SK-N-SH (cell line): ENCODE measurements around the gene LRRC15. TPM values are rescaled to one million over a fixed set of nuclear protein-coding genes. Genes with fewer than 3 reads are reported as not detected.

Source experiments
- CTCF ChIA-PET: fragments of 300-600, 350-600 bp; formaldehyde crosslinking; extraction: SDS; loops from one replicate; lab custom pipeline; 2021; lab: Yijun Ruan, JAX
- POLR2A ChIA-PET: fragments of 350-600 bp; sonication (Branson Sonifier 250); formaldehyde crosslinking; extraction: SDS; loops from one replicate; lab custom pipeline; 2020; ENCODE audit warnings: antibody characterized with exemption, inconsistent platforms; lab: Yijun Ruan, JAX
- DNase-seq: peaks from one replicate; pipeline ENCODE4 v3.0.0; 2012
- H2AFZ ChIP-seq: fragments of 200-600 bp; sonication (generic); 2 replicates; pipeline ENCODE4 v1.8.1; 2016; ENCODE audit warnings: antibody characterized with exemption, mild to moderate bottlenecking, low read depth
- H3F3A ChIP-seq: fragments of 200-600 bp; sonication (generic); replicated peaks from 2 replicates; pipeline ENCODE3; 2016; ENCODE audit warnings: antibody characterized with exemption, mild to moderate bottlenecking; ENCODE audit not compliant: insufficient read depth
- H3K27ac ChIP-seq, 2 experiments: fragments of 200-500 bp in 1 of 2; fragments of 200-600 bp in 1 of 2; sonication (Bioruptor generic) in 1 of 2; sonication (generic), shearing (Covaris generic) in 1 of 2; 2 replicates each; pipeline versions ENCODE4 v1.5.1 to v1.6.1; 2014 to 2016; ENCODE audit warnings: low read depth in 2 of 2, inconsistent platforms in 1 of 2, low read length in 1 of 2, mild to moderate bottlenecking in 1 of 2, mixed read lengths in 1 of 2
- H3K27me3 ChIP-seq: fragments of 200-600 bp; sonication (generic), shearing (Covaris generic); 2 replicates; pipeline ENCODE4 v1.6.1; 2016; ENCODE audit warnings: mixed run types; ENCODE audit not compliant: insufficient read depth
- H3K36me3 ChIP-seq, 2 experiments: fragments of 200-500 bp in 1 of 2; fragments of 200-600 bp in 1 of 2; sonication (Bioruptor generic) in 1 of 2; sonication (generic) in 1 of 2; replicated peaks in 1 of 2; 2 replicates each; pipeline versions ENCODE3 to v1.5.1; 2014 to 2016; ENCODE audit warnings: low read length in 1 of 2, mild to moderate bottlenecking in 1 of 2; ENCODE audit not compliant: insufficient read depth in 2 of 2, control insufficient read depth in 1 of 2
- H3K4me1 ChIP-seq, 2 experiments: fragments of 200-500 bp in 1 of 2; fragments of 200-600 bp in 1 of 2; sonication (Bioruptor generic) in 1 of 2; sonication (generic), shearing (Covaris generic) in 1 of 2; 2 replicates each; pipeline versions ENCODE4 v1.5.1 to v1.6.1; 2014 to 2016; ENCODE audit warnings: low read depth in 1 of 2, low read length in 1 of 2, mixed run types in 1 of 2; ENCODE audit not compliant: insufficient read depth in 2 of 2, control insufficient read depth in 1 of 2
- H3K4me2 ChIP-seq: fragments of 200-600 bp; sonication (generic), shearing (Covaris generic); 2 replicates; pipeline ENCODE4 v1.6.1; 2017; ENCODE audit warnings: mixed run types
- H3K4me3 ChIP-seq, 2 experiments: fragments of 200-500 bp in 1 of 2; fragments of 200-600 bp in 1 of 2; sonication (Bioruptor generic) in 1 of 2; sonication (generic), shearing (Covaris generic) in 1 of 2; 2 replicates each; pipeline versions ENCODE4 v1.5.1 to v1.8.1; 2014 to 2016; ENCODE audit warnings: low read depth in 2 of 2, inconsistent platforms in 1 of 2, low read length in 1 of 2, mild to moderate bottlenecking in 1 of 2, mixed read lengths in 1 of 2, moderate library complexity in 1 of 2
- H3K79me2 ChIP-seq: fragments of 200-600 bp; sonication (generic); 2 replicates; pipeline ENCODE4 v1.8.1; 2017; ENCODE audit warnings: mild to moderate bottlenecking; ENCODE audit not compliant: insufficient read depth
- H3K9ac ChIP-seq: fragments of 200-600 bp; sonication (generic); 2 replicates; pipeline ENCODE4 v1.6.1; 2017; ENCODE audit warnings: mixed run types
- H3K9me2 ChIP-seq: fragments of 200-600 bp; sonication (generic); 2 replicates; pipeline ENCODE4 v1.6.1; 2017; ENCODE audit warnings: mixed run types
- H3K9me3 ChIP-seq: fragments of 200-600 bp; sonication (generic); 2 replicates; pipeline ENCODE4 v1.6.1; 2017; ENCODE audit warnings: mixed run types, mild to moderate bottlenecking, moderate library complexity
- H4K20me1 ChIP-seq: fragments of 200-600 bp; sonication (generic); 2 replicates; pipeline ENCODE4 v1.6.1; 2017; ENCODE audit warnings: mild to moderate bottlenecking, mixed run types; ENCODE audit not compliant: insufficient read depth
- CTCF ChIP-seq: fragments of 200-600 bp; sonication (generic); IDR thresholded peaks from 2 replicates; pipeline ENCODE4 v1.6.1; 2017; ENCODE audit warnings: antibody characterized with exemption, mild to moderate bottlenecking, moderate library complexity
- ELF1 ChIP-seq: IDR thresholded peaks from 2 replicates; pipeline ENCODE4 v1.4.0; 2012
- EZH2phosphoT487 ChIP-seq: fragments of 200-600 bp; sonication (generic); IDR thresholded peaks from 2 replicates; pipeline ENCODE4 v1.6.1; 2017; ENCODE audit warnings: low read depth, mixed run types, mild to moderate bottlenecking, antibody characterized with exemption, moderate library complexity, borderline replicate concordance
- IRF3 ChIP-seq: fragments of 150-350 bp; IDR thresholded peaks from 2 replicates; pipeline ENCODE4 v1.6.1; 2016; ENCODE audit warnings: mild to moderate bottlenecking, low read depth, low read length
- MAX ChIP-seq: IDR thresholded peaks from 2 replicates; pipeline ENCODE4 v1.4.0; 2012; ENCODE audit warnings: low read depth
- MXI1 ChIP-seq: IDR thresholded peaks from 2 replicates; pipeline ENCODE4 v1.6.1; 2012; ENCODE audit warnings: mild to moderate bottlenecking, low read depth, low read length, improper control_type of control experiment
- NRF1 ChIP-seq: IDR thresholded peaks from 2 replicates; pipeline ENCODE4 v1.6.1; 2012; ENCODE audit warnings: low read depth, mild to moderate bottlenecking, low read length
- PBX3 ChIP-seq: IDR thresholded peaks from 2 replicates; pipeline ENCODE4; 2012
- POLR2AphosphoS5 ChIP-seq: IDR thresholded peaks from 2 replicates; pipeline ENCODE4 v1.6.1; 2012; ENCODE audit warnings: low read depth, low read length
- RCOR1 ChIP-seq: fragments of 150-350 bp; IDR thresholded peaks from 2 replicates; pipeline ENCODE4 v1.6.1; 2017; ENCODE audit warnings: antibody characterized with exemption, low read length
- REST ChIP-seq: IDR thresholded peaks from 2 replicates; pipeline ENCODE4 v1.6.1; 2012; ENCODE audit warnings: mild to moderate bottlenecking, low read depth, low read length, moderate library complexity
- SIN3A ChIP-seq: IDR thresholded peaks from 2 replicates; pipeline ENCODE4 v1.6.1; 2012; ENCODE audit warnings: low read depth, mild to moderate bottlenecking, low read length, moderate library complexity, borderline replicate concordance
- YY1 ChIP-seq: IDR thresholded peaks from 2 replicates; pipeline ENCODE4 v1.4.0; 2012; ENCODE audit warnings: low read depth, mild to moderate bottlenecking
- WGBS: methylation state at CpG from one replicate; pipeline ENCODE4 v1.1.6; 2017; ENCODE audit warnings: low lambda C conversion rate; 5-methylcytosine and 5-hydroxymethylcytosine counted together
- polyA plus RNA-seq, 3 experiments: library from polyadenylated mRNA; depleted of rRNA; stranded (reverse); fragments of >200 nt; gene quantifications; 2 replicates each; pipeline ENCODE4 v1.2.3, GENCODE V29; 2012

Gene LRRC15
- polyA plus RNA-seq, 1 of the 3 experiments (the other 2 are of a cell fraction) = 0.02 TPM

- H3F3A ChIP-seq = peaks cover 26% of the 10 kb centered on the region
- H3K27ac ChIP-seq = no peak overlapping the region
- H2AFZ ChIP-seq = no peak overlapping the region
- WGBS = 94% methylated on average over 14 of the region's 14 CpGs
- H3K79me2 ChIP-seq = no peaks in the 10 kb centered on the region
- no peak overlapping the region for H3K4me2 ChIP-seq
- ChIA-PET CTCF (interaction anchor here (0.6 to 18.8 kb wide), 6 partner anchors 13 to 663 kb away, joined by 3 to 326 read pairs (median 4); no protein-coding TSS in a partner anchor), POLR2A (interaction anchor here (0.5 kb wide), 1 partner anchor 248 kb away, joined by 4 read pairs; no protein-coding TSS in a partner anchor)
- no peaks in the 10 kb centered on the region for H3K9me3 ChIP-seq
- H3K9ac ChIP-seq = no peak overlapping the region
- H3K4me3 ChIP-seq = no peak overlapping the region
- no peaks in the 10 kb centered on the region for H3K9me2 ChIP-seq
- TF ChIP-seq MXI1 (no peak), SIN3A (no peak), POLR2AphosphoS5 (no peak), MAX (no peak), ELF1 (no peak), PBX3 (no peak), REST (no peak), CTCF (no peak), RCOR1 (no peak), IRF3 (no peak), YY1 (no peak), NRF1 (no peak), EZH2phosphoT487 (no peak)
- TF ChIP-seq, all 33 proteins: peak for 0
- peaks cover 5 to 34% of the 10 kb centered on the region in 2 experiments; a peak in 2 of 4 replicates for H3K4me1 ChIP-seq
- H3K36me3 ChIP-seq = no peaks in the 10 kb centered on the region
- H3K27me3 ChIP-seq = no peaks in the 10 kb centered on the region
- H4K20me1 ChIP-seq = no peaks in the 10 kb centered on the region
- DNase-seq = no peak
These were observed 40.5 kb downstream of the LRRC15 start for GRCh38 chr3:194328942-194329582.
